Left kidney (tissue), 2 donors: ENCODE measurements around the gene GDPD5. TPM values are rescaled to one million over a fixed set of nuclear protein-coding genes. Genes with fewer than 3 reads are reported as not detected.

Experiments used
- DNase-seq: peaks from one replicate; pipeline ENCODE4 v3.0.0-alpha.2; 2013
- polyA plus RNA-seq: library from polyadenylated mRNA; unstranded; fragments of 120-200 nt; gene quantifications from one replicate; pipeline ENCODE4 v1.2.1, GENCODE V29; 2013; ENCODE audit not compliant: insufficient read length

The GDPD5 gene
- polyA plus RNA-seq, 1 donor, result 11.7 TPM

DNA sequence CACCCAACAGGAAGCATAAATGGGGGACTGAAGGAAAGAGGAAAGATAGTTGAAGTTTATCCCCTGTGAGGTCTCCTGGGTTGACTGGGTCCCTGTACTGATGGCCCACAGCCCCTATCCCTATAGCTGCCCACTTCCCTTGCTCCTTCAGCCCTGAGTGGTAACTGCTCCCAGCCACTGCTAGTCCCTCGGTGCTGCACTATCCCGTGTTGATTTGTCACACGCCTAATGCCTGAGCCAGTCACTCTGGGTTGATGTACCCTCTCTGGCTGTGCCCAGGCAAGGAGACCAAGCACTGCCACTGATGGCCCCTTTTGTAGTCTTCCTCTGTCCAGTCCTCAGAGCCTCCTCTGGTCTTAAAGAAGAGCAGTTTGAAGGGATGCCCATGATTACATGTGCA is 9.6 kb downstream of the GDPD5 start:
- DNase-seq, result no peak

DNA sequence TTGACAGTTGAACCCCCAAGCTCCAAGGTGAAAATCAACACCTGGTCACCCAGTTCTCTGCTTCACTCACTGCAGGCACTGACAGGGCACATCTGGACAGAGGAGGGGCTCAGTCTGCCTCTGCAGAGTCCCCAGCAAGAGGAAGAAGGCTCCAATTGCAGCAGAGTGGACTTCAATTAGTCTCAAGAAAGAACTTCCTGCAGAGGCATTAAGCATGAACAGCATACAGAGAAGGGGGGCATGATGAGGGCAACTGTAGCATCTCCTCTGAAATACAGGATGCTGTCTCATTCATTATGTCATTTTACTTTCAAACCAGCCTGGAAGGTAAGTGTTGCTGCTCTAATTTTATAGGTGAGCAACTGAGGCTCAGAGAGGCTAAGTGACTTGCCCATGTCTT is 11.1 kb downstream of the GDPD5 start:
- DNase-seq, result no peak

DNA sequence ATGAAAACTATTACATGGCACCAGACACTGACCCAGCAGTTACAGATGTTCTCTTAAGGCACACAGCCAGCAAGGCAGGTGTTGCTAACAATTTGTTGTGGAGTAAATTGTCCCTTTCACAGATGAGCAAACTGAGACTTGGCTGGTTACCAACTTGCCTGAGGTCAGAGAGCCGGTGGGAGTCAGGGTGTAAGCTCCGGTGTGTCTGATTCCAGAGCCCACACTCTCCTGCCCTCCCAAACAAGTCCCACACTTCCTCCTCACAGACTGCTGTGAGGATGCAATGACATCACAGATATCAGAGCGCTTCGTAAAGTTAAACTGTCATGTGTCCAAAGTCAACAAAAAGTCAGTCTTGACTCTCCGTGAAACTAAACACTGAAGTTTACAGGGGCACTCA is 12.5 kb downstream of the GDPD5 start:
- DNase-seq, result no peak

DNA sequence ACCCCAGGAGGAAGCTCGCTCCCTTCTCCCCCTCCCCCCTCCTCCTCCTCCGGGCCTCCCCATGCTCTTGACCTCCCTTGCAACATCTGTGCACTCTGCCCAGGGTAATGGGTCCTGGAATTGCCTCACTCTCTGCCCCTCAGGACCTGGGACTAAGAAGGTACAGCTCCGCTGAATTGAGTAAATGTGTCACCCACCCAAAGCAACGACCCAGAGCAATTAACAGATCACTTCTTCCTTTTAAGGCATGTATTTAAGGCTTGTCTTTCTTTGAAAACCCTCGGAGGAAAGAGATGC is 15.1 kb downstream of the GDPD5 start:
- no peak for DNase-seq

DNA sequence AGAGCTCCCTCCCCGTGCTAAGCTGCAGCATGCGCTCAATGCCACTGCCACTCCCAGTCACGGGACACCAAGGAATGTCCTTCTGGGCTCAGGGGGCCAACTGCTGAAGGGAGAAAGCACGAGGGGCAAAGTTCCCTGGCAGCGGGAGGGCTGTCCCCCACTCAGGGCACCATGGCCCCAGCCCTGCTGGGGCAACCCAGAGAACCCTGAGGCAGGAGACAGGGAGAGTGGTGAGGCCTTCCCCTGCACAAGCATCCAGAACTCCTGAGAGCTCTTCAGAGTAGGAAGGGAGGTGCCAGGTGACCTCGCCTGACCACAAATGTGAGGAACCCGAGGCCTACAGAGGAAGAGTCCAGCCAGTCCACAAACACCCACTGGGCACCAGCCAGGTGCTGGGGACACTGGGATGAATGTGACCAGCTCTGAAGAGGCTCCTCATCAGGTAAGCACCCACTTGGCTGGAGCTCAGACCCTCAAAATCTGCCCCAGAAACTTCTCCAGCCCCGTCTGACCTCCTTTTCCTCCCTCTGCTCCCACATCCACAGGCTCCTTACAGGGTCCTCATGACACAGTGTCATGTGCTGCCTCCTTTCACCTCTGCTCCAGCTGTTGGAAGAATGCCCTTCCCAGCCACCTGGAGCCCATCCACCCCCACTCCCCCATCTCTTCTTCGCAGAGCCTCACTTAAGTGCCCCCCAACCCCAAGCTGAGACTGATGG is 15.6 kb downstream of the GDPD5 start:
- no peak for DNase-seq

DNA sequence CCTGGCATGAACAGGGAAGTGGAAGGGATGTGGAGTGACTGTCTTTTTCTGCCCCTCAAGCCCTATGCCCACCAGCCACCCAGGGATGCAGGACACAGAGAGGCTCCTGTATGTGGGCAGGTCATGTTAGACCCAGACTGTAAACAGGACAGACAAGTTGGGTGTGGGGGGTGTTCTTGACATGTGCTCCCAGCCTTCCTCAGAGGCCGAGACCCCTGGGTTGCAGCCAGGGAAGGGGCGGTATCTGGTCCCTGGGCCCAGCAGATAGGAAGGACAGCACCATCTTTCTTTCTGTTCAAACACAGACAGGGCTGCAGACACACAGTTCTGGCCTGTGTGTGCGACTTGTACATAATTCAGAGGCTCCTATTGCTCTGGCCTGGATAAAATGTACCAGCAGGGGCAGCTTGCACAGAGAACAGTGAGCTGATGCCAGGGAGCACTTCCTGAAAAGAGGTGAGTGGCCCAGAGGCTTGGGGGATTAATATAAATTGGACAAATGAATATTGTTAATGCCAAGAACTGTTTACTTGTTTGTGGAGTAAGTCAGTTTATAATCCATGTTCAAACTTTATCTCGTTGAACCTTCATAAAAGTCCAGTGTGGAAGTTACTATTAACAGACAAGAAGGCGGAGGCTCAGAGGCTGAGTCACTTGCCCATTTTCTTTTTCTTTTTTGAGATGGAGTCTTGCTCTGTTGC is 16.6 kb downstream of the GDPD5 start:
- no peak for DNase-seq

DNA sequence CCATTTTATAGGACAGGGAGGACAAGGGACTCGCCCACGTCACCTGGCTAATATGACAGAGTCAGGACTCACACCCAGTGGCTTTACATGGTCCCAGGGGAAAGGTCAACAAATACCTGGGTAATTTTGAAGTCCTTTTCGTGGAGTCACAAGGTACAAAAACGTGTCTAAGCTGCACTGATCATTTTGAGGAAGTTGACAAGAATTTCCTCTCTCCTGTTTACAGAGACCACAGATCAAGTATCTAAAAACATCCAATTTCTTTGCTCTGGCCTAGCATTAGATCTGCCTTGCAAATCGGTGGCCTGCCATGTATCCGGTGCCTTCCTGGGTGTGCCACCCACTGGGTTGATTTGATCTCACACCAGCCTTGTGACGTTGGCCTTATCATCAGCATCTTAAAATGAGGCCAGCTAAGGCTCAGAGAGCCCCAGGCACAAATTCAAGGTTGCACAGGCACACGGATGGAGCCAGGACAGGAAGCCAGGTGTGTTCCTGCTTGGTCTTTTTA is 17.6 kb downstream of the GDPD5 start:
- no peak for DNase-seq

DNA sequence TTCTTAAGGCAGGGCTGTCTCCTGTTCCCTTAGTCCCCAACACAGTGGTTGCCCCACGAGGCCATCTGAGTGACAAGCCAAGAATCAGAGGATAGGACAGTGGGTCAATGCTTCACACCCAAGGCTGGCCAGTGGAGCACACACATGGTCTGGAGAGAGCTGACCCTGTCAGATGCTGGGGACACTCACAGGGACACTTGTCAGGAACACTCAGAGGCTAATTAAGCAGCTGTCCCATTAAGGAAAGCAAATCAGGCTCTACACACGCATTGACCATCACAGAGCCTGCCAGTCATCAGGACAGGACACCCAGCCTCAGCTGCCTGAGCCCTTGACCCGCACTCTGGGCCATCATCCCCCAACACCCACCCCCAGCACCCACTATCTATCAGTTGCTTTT is 18.2 kb downstream of the GDPD5 start:
- no peak for DNase-seq

DNA sequence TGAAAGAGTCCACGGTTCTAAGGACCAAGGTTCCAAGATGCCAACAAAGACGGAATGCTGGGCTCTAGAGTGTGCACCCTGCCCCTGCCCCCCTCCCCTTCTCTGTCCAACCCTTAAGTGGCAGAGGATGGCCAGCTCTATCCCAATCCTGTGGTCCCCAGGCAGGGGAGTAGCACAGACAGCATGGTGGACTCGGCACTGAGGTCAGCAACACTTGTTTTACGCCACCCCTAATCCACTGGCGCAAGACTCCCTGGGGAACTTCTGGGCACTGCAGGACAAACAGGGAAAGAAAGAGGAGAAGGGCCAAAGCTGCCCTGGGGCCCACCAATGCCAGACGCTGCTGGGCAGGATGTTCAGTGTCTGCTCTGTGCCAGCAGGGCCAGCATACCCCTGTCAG is 18.9 kb downstream of the GDPD5 start:
- DNase-seq, result no peak

DNA sequence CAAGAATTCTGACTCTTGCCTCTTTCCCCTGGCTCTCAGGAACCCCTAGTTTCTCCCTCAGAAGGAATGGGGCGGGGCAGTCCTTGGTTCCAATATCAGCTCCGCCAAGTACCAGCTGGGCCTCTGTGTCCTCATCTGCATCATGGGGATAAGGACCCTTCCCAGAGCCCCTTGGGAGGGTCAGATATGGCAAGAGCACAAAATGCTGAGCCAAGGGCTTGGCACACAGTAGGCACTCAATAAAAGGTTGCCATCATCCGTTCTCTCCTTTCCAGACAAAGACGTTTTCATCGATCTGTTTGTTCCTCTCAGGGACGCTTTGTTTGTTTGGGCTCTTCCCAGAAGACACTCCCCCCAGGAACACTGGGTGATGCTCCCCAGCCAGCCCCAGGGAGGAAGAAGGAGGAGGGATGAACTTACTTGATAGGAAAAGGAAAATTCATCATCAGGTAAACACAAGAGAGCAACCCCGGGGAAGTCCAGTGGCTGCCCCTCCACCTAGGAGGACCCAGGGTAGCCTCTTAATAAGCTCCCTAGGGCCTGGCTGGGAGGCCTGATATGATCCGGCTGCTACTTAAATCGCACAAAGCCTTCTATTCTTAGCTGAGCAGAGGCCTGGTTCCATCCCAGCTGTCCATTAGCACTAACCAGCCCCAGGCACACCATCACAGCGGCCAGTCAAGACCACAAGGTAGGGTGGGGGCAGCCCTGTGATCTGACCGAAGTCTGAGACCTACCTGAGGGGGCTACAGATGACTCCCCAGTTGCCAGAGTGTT is 19.6 kb downstream of the GDPD5 start:
- DNase-seq, result no peak

DNA sequence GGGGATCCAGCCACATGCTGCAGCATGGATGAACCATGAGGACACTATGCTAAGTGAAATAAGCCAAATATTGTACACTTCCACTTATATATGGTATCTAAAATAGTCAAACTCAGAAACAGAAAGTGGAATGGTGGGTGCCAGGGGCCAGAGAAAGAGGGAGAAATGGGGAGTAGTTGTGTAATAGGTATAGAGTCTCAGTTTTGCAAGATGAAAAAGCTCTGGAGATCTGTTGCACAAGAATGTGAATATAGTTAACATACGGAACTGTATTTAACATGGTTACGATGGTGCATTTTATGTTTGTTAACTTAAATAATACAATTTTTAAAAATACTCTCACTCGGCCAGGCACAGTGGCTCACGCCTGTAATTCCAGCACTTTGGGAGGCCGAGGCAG is 21.2 kb downstream of the GDPD5 start:
- DNase-seq, result no peak

DNA sequence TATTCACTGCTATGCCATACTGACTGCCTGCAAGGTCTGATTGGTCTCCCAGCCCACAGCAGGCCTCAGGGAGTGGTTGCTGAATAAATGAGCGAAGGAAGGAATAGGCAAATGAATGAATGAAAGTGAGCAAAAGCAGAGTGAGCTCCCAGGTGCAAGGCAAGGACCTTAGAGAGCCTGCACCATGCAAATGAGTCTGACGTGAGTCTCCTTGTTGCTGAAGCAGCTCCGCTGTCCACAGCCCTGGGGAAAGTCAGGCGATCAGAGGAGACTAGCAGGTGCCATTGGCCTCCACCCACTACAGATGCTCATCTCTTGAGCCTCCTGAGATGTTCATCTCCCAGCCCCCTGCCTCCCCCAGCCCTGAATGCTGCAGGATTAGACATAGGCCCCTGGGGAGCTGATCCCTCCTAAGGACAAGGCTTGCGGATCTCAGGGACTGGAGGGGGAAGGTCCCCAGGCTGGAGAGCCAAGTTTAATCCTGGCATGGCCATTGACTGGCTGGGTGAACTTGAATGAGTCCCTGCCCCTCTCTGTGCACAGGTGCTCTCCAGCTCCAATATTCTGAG is 22.1 kb downstream of the GDPD5 start:
- DNase-seq, result no peak

DNA sequence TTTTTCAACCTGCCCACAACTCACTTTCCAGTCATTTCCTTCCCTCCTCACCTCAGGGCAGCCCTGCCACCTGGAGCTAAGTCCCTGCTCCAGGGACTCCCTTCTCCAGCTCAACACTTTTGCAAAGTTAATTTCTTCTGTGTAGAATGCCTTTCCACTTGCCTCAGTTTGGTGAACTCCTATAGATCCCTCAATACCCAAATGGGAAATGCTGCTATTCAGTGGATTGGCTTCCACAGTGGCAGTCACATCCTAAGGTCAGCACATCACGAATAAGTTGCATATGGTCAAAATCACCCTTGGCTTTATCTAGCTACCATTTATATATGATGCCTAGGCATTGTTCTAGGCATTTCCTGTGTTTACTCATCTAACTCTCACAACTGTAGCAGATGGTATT is 23.6 kb downstream of the GDPD5 start:
- no peak for DNase-seq

DNA sequence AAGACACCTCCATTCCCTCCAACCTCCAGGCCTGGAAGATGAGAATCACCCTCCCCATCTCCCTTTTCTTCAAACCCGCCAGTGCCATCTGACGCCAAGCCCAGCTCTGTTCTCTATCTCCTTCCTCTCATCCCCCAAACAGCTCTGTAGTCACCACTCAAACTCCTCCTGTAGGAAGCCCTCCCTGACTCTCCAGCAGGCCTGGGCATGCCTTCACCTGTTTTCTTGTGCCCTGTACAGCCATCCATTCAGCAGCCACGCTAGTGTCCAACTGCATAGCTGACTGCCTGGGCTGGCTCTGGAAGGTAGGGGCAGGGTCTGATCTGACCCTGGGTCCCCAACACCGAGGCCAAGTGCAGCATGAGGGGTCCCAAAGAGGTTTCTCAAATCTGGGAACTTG is 25.0 kb downstream of the GDPD5 start:
- no peak for DNase-seq

DNA sequence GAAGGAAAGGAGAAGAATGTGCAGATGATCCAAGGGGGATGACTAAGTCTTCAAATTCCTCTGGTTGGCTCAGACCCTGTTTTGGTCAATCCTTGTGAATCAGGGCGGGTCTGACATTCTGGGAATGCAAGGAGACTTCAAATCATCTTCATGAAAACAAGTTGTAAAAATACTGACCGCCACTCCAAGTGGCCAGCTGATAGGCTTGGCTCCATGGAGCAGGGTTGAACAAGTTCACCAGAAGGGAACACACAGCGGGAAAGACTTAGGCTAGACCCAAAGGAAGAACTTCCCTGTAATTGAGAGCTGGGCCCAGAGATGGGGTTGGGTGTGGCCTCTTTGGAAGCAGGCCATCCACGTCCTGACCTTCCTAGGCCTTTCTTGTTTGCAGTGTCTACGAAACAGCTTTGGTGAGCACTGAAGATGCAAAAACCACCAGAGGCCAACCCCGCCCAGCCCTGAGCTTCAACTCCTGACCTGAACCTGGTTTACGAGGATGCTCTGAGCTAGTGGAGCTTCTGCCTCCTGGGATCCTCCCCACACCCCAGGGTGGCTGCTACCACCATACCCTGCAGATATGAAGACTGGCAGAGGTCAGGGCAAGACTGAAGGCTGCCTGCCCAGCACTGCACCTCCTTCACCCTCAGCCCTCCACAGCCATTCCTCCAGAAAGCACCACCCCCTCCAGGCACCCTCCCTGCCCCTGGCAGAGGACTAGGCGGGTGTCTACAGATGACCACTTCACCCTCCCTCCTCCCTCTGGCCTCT is 26.1 kb downstream of the GDPD5 start:
- DNase-seq, result no peak

DNA sequence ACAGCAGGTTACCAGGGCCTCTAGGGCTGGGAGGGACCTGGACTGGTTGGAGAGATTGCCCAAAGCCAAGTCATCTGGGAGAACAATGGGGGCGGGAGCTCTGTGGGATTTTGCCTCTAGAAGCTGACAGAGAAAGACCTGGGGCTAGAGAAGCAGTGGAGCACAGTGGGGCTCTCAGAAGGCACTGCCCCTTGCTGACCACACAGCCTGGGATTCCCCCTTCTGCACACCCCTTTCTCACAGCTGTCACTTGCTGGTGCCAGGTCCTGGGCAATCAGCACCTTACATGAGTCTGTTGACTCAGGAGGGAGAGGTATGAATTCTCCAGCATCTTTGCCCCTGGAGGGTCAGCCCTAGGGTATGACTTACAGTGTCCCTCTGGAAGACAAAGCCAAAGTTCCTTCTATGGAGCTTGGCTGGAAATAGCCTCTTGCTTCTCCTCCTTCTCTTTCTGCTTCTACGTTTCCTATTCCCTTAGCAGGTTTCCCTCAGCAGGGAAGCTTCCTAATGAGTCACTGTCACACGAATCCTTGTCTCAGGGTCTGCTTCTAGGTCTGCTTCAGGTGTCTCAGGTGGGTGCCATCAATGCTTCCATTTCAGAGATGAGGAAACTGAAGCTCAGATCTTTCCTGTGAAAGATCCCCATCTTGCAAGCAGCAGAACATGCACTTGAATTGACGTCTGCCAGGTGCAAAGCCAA is 27.0 kb downstream of the GDPD5 start:
- DNase-seq, result no peak

DNA sequence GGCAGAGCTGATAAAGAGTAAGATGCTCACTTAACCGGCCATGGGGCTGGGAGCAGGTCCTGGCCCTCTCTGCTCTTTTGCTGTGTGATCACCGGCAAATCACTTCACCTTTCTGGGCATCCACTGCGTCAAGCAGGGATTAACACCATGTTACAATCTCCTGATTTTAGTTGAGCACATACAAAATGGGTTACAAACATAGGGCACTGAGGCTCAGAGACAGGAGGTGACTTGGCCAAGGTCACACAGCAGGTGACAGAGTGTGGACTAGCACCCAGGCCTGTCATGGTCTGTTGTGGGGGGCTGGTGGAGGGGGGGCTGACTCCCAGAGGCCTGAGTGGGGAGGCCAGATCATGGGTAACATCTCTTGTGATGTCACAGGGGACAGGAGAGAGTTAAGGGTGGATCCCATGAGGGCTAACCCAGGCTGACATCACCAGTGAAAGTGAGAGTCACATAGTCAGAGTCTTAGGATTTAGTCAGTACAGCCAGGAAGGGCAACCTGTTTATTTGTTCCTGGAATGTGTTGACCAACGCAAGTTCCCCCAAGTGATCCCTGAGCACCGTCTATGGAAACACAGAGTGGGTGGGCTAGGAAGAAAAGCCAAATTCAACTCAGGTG is 27.8 kb downstream of the GDPD5 start:
- no peak for DNase-seq

DNA sequence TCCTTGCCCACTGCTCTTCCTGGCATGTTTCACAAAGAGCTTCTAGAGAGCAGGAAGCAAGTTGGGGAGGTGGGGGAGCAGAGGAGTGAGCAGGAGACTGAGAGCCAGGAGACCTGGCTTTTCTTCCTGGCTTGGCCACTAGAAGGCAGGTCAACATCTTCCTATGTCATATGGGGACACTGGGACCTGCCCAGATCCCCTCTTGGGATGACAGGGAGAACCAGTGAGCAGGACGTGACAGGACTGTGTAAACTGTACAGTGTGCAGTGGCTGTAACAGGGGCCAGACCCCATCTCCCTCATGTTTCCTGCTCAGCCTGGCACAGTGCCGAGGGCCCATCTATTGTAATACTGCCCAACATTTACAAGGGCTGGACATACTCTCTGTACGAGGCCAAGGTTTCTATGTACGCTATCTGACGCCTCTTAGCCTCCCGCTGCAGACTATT is 29.4 kb downstream of the GDPD5 start:
- no peak for DNase-seq

DNA sequence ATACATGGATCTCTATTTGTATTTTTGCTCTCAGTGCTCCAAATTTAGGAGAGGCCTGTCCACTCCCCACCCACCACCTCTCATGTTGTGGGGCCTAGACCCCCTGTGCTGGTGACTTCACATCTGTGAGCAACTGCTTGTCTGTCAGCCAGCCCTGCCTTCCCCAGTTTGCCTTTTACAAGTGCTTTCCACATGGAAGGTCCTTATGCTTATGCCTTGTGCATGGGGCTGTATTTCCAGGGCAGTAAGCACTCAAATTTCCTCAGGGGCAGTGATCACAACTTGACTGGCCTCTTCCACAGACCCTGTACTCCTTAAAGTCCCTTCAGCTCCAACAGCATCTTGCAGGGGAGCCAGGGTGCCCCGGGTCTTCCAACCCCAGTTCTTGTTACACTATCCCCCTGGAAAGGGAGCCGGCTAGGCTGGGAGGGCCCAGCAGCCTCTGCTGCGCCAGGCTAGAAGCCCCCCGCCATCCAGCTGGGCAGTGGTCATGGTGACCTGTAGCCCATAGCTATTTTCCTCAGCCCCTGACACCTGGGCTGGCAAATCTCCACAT is 29.9 kb downstream of the GDPD5 start:
- DNase-seq, result no peak

DNA sequence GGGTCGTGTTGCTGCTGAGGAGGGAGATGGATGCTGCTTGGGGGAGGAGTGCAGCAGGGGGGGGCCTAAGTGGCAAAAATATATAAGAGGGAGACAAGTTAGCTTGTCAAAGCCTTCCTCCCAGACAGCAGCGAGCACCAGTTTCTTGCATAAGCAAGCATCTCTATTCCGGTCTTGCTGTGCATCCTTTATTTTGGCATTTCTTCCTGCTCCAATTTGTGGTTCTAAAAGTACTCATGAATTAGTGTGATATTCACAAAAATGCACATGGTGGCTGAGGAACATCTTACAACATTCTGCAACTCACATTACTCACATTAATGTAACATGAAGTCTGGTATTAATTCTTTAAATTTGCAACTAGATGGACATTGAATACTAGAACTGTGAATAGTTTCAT is 32.1 kb downstream of the GDPD5 start:
- DNase-seq, result no peak
